ENCODE results near the gene RP9. TPM values are rescaled to one million over a fixed set of nuclear protein-coding genes. Genes with fewer than 3 reads are reported as not detected.
A peak's percentile ranks its signal among the peaks of the same experiment; 100 is the strongest.

RP9 gene
- total and polyA plus RNA-seq, 9 of the 15 experiments (the other 6 are each of a cell fraction or from before 2014, with no cell fraction given) = 10.7 to 44.8 (median 33.4) TPM

DNA sequence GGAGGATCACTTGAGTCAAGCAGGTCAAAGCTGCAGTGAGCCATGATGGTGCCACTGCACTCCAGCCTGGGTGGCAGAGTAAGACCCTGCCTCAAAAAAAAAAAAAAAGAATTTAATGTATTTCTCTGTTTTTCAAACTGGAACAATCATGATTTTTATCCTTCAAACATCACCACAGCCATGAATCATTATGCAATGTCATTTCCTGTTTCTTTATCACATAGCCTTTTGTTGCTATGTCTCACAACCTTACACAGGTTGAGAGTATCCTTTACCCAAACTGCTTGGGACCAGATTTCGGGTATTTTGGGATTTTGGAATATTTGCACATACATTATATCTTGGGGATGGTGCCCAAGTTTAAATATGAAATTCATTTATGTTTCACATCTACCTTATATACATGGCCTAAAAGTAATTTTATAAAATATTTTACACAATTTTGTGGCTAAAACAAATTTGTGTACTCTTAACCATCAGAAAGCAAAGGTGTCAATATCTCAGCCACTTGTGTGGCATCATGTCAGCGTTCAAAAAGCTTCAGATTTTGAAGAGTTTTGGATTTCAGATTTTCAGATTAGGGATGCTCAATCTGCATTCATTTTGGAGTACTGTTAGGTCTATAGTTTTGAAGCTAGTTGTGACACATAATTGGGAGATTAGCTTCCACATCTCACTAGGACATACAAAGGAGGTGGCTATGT, 54.8 kb downstream of the RP9 start (continued):
- TF ChIP-seq, protein P1, sequence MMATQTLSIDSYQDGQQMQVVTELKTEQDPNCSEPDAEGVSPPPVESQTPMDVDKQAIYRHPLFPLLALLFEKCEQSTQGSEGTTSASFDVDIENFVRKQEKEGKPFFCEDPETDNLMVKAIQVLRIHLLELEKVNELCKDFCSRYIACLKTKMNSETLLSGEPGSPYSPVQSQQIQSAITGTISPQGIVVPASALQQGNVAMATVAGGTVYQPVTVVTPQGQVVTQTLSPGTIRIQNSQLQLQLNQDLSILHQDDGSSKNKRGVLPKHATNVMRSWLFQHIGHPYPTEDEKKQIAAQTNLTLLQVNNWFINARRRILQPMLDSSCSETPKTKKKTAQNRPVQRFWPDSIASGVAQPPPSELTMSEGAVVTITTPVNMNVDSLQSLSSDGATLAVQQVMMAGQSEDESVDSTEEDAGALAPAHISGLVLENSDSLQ (IDR thresholded peaks at IDR 0.05) = peak; percentile 75
- TF ChIP-seq RCOR1 (IDR thresholded peaks at IDR 0.05; ENCODE audit: borderline replicate concordance in 1 of 2, low read depth in 2 of 2, low read length in 2 of 2) (peak in 1 of 2 experiments; percentile 16; a peak in 1 of 4 replicates), RERE (CRISPR knock-in tag; IDR thresholded peaks at IDR 0.05; ENCODE audit: borderline replicate concordance) (no peak), PHF8 (IDR thresholded peaks at IDR 0.05; ENCODE audit: borderline replicate concordance, low read length) (no peak), SREBF2 (CRISPR knock-in tag; IDR thresholded peaks at IDR 0.05) (no peak)
- TF ChIP-seq, protein P2, sequence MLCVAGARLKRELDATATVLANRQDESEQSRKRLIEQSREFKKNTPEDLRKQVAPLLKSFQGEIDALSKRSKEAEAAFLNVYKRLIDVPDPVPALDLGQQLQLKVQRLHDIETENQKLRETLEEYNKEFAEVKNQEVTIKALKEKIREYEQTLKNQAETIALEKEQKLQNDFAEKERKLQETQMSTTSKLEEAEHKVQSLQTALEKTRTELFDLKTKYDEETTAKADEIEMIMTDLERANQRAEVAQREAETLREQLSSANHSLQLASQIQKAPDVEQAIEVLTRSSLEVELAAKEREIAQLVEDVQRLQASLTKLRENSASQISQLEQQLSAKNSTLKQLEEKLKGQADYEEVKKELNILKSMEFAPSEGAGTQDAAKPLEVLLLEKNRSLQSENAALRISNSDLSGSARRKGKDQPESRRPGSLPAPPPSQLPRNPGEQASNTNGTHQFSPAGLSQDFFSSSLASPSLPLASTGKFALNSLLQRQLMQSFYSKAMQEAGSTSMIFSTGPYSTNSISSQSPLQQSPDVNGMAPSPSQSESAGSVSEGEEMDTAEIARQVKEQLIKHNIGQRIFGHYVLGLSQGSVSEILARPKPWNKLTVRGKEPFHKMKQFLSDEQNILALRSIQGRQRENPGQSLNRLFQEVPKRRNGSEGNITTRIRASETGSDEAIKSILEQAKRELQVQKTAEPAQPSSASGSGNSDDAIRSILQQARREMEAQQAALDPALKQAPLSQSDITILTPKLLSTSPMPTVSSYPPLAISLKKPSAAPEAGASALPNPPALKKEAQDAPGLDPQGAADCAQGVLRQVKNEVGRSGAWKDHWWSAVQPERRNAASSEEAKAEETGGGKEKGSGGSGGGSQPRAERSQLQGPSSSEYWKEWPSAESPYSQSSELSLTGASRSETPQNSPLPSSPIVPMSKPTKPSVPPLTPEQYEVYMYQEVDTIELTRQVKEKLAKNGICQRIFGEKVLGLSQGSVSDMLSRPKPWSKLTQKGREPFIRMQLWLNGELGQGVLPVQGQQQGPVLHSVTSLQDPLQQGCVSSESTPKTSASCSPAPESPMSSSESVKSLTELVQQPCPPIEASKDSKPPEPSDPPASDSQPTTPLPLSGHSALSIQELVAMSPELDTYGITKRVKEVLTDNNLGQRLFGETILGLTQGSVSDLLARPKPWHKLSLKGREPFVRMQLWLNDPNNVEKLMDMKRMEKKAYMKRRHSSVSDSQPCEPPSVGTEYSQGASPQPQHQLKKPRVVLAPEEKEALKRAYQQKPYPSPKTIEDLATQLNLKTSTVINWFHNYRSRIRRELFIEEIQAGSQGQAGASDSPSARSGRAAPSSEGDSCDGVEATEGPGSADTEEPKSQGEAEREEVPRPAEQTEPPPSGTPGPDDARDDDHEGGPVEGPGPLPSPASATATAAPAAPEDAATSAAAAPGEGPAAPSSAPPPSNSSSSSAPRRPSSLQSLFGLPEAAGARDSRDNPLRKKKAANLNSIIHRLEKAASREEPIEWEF (CRISPR knock-in tag; IDR thresholded peaks at IDR 0.05) = 0 out of 2 replicates have a peak, but pooled peaks have one; percentile 27
- TF ChIP-seq, protein P3, sequence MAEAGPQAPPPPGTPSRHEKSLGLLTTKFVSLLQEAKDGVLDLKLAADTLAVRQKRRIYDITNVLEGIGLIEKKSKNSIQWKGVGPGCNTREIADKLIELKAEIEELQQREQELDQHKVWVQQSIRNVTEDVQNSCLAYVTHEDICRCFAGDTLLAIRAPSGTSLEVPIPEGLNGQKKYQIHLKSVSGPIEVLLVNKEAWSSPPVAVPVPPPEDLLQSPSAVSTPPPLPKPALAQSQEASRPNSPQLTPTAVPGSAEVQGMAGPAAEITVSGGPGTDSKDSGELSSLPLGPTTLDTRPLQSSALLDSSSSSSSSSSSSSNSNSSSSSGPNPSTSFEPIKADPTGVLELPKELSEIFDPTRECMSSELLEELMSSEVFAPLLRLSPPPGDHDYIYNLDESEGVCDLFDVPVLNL (CRISPR knock-in tag; IDR thresholded peaks at IDR 0.05; ENCODE audit: low read depth) = no peak
